Activated T-helper 9 cell treated with anti-CD3 and anti-CD28 coated beads, Interleukin-2, amount 50 U/mL, for 16 hours (primary cell): ENCODE results near the gene KCNJ16.

Source experiments
- DNase-seq: peaks from one replicate; pipeline ENCODE4 v3.0.0-alpha.2; 2020; ENCODE audit warnings: low read depth

KCNJ16 gene

DNA sequence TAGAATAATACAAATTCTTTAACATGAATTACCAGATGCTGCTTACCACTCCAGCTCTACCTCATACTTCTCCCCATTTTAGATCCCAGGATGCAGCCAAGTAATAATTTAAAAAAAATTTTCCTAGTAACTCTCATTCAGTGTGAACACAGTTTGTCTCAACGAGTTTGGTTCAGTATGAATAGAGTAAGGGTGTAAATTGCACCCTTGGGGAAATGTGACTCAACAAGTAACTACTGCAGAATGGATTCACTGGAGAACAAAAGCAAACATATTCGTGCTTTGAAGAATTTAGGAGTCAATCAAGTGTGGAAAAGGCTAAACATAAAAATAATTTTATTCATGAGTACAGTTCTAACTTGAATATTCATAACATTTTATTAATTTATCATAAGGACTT is 23.0 kb downstream of the KCNJ16 start:
- no peak for DNase-seq

- no peak for DNase-seq
Observed at GRCh38 chr17:70099294-70099693, 24.3 kb downstream of the KCNJ16 start.

DNA sequence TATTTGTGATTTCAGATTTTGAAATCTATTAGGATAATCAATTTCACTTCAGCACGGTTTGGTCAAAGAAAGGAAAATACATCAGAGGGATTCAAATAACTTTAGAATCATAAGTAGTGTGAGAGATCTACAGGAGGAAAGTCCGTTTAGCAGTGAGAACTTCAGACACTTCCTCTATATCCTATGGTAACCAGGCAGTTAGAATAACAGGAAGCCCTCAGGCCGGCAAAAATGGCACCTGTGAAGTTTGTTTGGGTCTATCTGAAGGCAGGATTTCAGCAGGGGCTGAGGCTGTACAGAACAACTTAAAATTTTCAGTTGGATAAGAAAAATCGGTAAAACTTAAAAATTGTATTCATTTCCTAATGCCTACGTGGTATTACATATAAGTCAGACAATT is 24.9 kb downstream of the KCNJ16 start:
- DNase-seq = no peak

- DNase-seq = no peak
Observed at GRCh38 chr17:70100983-70101382, 26.0 kb downstream of the KCNJ16 start.

DNA sequence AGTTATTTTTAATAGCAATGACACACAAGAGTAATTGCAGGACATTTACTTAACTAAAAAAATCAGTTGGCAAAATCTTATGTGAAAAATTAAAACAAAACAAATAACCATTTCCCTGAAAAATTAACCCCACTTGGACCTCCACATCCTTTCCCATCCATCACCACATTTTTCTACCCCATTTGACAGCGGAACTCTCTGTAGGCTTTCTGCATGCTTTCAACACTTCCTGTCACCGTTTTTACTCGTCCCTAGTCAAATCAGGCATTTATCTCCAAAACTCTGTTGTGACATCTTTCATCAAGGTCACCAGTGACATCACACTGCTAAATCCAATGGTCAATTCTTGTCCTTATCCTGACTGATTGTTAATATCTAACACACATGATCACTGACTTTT is 27.5 kb downstream of the KCNJ16 start:
- no peak for DNase-seq

- no peak for DNase-seq
Observed at GRCh38 chr17:70104791-70105523, 29.9 kb downstream of the KCNJ16 start.

- no peak for DNase-seq
Observed at GRCh38 chr17:70105641-70106040, 30.6 kb downstream of the KCNJ16 start.

DNA sequence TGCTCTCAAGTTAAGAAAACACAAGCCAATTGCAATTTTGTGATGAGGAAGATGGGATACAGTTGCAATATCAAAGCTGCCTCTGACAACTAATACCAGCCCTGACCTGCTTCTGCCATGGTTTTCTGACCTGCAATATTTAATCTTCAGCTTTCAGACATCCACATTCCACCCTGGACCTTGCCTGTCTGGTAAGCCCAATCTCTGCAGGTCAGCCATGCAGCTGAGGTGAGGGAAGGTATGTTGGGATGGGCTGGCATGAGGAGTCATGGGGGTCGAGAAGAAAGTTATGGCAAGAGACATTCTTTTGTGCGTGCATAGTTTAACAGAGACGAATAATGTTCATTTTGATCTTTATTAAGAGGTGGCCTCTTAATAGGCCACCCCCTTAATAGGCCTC is 31.5 kb downstream of the KCNJ16 start:
- no peak for DNase-seq

DNA sequence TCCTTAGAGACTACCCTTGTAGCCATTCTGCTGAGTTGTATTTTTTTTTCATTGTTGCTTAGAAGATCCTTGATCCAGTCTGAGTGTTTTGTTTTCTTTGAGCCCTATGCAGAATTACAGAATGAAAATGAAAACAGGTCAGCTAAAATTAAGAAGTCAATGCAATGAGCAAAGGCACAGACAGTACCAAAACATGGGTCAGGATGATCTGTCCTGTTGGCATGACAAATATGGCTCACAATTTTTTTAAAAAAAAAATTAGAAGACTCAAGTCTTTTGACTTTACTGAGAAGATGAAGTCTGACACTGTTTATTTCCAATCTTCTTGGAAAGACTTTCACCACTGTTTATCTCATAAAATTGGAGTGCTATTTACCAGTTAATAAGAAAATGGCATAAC is 32.4 kb downstream of the KCNJ16 start:
- DNase-seq = no peak

DNA sequence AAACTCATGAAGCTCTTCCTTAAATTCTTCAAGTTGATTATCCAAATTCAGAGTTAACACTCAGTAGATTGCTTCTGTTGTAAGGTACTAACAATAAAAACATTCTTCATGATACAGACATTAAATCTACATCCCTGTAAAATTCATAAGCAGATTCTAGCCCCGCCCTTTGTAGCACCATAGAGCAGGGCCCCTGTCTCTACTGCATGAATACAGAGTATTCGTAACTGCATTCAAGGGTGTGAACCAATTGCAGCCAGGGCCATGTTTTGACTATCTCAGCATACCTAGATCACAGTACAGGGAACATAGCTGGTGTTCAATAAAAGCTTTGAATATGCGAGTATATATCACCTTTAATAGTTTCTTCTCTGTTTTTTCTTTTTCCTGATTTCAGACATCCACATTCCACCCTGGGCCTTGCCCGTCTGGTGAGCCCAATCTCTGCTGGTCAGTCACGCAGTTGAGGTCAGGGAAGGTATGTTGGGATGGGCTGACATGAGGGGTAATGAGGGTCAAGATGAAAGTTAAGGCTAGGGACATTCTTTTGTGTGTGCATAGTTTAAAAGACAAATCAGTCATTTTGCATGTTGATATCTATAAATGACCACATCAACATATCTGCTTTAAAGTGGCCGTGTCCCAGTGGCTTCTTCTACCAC is 33.0 kb downstream of the KCNJ16 start:
- DNase-seq = no peak

DNA sequence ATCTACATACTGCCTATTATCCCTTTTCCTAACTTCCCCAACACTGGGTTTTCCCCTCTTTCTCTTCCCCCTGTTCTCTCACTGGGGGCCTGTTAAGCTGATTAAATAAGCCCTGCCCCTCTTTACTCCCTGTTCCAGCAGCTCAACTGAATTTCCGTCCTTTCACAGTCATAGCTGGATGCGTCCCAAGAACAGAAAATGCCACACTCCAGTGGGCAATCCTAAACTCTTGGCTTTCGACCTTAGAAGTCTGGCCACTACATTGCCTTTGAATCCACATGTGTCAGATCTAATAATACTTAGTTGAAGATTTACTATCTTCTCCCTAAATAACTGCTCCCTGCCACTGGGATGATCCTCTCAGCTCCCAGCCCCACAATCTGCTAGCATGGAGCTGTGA is 34.5 kb downstream of the KCNJ16 start:
- no peak for DNase-seq

- DNase-seq = no peak
Observed at GRCh38 chr17:70110443-70110880, 35.4 kb downstream of the KCNJ16 start.

- no peak for DNase-seq
Observed at GRCh38 chr17:70111201-70111600, 36.2 kb downstream of the KCNJ16 start.

DNA sequence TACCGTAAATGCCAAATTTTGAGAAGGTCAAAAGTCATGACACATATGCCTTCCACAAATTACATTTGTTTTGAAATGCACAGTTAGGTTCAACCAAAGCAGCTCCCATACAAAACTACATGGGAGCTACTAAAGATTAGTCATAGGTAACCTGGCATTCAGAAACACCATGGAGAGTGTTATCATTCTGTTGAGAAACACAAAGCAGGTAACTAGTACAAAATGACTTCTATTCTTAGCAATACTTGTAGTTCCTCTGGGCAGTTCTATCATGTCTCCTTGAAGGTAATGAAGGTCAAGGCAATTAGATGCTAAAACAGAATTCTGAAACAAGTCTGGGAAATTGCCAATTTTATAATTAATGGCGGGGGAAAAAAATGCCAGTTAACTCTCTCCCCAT is 39.4 kb downstream of the KCNJ16 start:
- no peak for DNase-seq

GRCh38 chr17:70115126-70115525 is 40.1 kb downstream of the KCNJ16 start:
- DNase-seq = no peak

GRCh38 chr17:70116919-70117318 is 41.9 kb downstream of the KCNJ16 start:
- DNase-seq = no peak

DNA sequence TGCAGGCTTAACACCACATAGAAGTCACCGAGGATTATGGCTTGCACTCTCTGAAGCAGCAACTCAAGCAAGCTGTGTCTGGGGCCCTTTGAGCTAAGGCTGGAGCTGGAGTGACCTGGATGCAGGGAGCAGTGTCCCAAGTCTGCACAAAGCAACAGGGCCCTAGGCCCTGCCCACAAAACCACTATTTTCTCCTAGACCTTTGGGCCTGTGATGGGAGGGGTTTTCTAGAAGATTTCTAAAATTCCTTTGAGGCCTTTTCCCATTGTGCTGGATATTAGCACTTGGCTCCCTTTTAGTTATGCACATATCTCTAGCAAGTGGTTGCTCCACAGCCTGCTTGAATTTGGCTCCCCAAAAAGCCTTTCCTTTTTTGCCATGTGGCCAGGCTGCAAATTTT is 44.5 kb downstream of the KCNJ16 start:
- DNase-seq = no peak

- no peak for DNase-seq
Observed at GRCh38 chr17:70119983-70120382, 45.0 kb downstream of the KCNJ16 start.

- no peak for DNase-seq
Observed at GRCh38 chr17:70120425-70120824, 45.4 kb downstream of the KCNJ16 start.

- no peak for DNase-seq
Observed at GRCh38 chr17:70121126-70121525, 46.1 kb downstream of the KCNJ16 start.

DNA sequence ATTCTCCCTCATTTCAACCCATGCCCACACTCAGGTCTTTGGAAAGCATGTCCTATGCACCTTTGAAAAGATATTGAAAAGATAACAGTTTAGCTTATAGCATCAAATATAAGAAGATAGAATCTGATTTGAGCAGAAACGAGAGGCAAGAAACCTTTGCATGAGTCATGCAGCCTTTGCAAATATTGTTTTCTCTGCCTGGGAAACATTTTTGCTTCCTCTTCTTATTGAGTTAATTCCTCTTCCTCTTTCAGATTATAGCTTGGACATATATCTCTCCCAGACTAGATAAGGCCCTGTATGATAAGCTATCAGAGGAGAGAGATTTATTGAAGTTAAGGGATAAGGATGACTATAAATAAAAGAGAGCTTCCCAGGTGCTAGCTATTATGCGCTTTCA is 48.2 kb downstream of the KCNJ16 start:
- DNase-seq = no peak

- DNase-seq = no peak
Observed at GRCh38 chr17:70124723-70125122, 49.7 kb downstream of the KCNJ16 start.

GRCh38 chr17:70127221-70127873 is 52.3 kb downstream of the KCNJ16 start:
- no peak for DNase-seq
